Testis (tissue), 2 donors: ENCODE data around the gene PPT2.

ENCODE experiments used
- CTCF ChIP-seq, 3 experiments: fragments of 450-650 bp in 2 of 3; fragments of 200-600 bp in 1 of 3; sonication (generic) in 1 of 3; IDR thresholded peaks; one replicate each; pipeline ENCODE4 v1.5.1; 2016 to 2019; ENCODE audit warnings: antibody characterized with exemption in 3 of 3, mild to moderate bottlenecking in 2 of 3, moderate library complexity in 1 of 3
- POLR2A ChIP-seq: fragments of 450-650 bp; IDR thresholded peaks from one replicate; pipeline ENCODE4 v1.6.1; 2017; ENCODE audit warnings: antibody characterized with exemption, mild to moderate bottlenecking, moderate library complexity

DNA sequence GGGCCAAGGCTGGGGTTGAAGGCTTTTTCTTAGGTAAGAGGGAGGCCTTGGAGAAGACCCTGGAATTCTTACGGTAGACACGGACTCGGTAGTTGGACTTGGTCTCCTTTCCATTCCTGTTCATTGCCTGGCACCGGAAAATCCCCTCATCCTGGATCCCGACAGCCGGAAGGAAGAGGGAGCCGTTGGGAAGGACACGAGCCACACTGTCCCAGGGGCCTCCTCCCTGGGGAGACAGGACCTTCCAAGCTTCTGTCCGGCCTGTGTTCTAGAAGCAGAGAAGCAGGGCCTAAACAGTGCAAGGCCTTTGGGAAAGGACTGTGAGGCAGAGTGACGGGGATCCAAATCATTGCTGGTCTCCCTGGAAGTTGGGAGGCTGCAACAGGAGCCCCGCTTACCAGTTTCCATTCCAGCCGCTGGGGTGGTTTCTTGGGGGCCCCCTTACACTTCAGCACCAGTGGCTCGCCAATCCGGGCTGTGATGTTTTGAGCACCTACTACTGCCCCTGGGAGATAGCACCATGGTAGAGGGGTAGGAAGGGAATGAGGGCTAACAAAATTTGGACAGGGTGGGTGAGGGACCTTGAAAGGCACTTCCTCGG, 29.6 kb downstream of the PPT2 start:
- TF ChIP-seq CTCF (IDR thresholded peaks at IDR 0.05) (no peak), POLR2A (no peak)
